ENCODE results near the gene SRI.

GRCh38 chr7:88229302-88229995 is 9.6 kb upstream of the SRI start:
- no peak for TF ChIP-seq POLR2A (IDR thresholded peaks at IDR 0.05; ENCODE audit: low read length)
- no peak for TF ChIP-seq GATA1 (IDR thresholded peaks at IDR 0.05; ENCODE audit: low read depth, low read length)

All from erythroblast (primary cell).